AG09309 (cell line): ENCODE measurements around the gene C20orf141.
A peak's percentile ranks its signal among the peaks of the same experiment; 100 is the strongest.
"Not testable (repeated sequence)": the region's sequence is repeated elsewhere in the genome, so short reads cannot be mapped to it uniquely, and the experiment has no call there.

ENCODE experiments used
- DNase-seq: peaks from one replicate; pipeline ENCODE4 v3.0.0-alpha.2; 2010; ENCODE audit warnings: low read depth
- H3K4me3 ChIP-seq: 2 replicates; pipeline ENCODE4 v1.5.1; 2011; ENCODE audit warnings: mild to moderate bottlenecking, low read depth, low read length, moderate library complexity; ENCODE audit not compliant: control insufficient read depth
- TF ChIP-seq, protein P1 (sequence below): IDR thresholded peaks from 2 replicates; pipeline ENCODE4 v1.5.1; 2011; ENCODE audit warnings: mild to moderate bottlenecking, low read depth, low read length, inconsistent platforms; ENCODE audit not compliant: insufficient read depth, control insufficient read depth; ENCODE audit errors: missing control alignments

The C20orf141 gene, protein sequence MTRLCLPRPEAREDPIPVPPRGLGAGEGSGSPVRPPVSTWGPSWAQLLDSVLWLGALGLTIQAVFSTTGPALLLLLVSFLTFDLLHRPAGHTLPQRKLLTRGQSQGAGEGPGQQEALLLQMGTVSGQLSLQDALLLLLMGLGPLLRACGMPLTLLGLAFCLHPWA

DNA sequence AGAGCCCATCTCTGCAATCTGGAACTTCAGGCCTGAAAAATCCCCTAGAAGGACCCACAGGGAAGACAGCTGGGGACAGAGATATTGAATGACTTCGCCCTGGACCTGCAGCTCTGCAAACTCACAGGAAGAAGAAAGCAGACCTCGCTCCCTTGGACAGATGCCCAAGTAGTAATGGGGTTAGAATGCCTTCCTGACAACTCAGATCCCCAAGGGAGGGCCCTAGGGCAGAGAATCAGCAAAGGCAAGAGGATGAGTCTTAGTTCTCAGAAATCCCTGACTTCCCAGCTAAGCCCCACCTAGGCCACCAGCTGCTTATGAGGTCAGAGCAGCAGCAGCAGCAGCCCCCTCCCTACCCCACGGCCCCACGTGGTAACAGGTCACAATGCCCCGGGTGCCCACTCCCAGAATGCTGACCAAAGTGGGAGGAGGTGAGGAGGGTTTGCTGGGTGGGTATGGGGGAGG lies at the start of gene C20orf141:
Gene C20orf141, plus strand, starts transcription at position 401 of the 465 bp plus-strand sequence. CDS start 198 bp downstream, outside the sequence.
- TF ChIP-seq, protein P1, sequence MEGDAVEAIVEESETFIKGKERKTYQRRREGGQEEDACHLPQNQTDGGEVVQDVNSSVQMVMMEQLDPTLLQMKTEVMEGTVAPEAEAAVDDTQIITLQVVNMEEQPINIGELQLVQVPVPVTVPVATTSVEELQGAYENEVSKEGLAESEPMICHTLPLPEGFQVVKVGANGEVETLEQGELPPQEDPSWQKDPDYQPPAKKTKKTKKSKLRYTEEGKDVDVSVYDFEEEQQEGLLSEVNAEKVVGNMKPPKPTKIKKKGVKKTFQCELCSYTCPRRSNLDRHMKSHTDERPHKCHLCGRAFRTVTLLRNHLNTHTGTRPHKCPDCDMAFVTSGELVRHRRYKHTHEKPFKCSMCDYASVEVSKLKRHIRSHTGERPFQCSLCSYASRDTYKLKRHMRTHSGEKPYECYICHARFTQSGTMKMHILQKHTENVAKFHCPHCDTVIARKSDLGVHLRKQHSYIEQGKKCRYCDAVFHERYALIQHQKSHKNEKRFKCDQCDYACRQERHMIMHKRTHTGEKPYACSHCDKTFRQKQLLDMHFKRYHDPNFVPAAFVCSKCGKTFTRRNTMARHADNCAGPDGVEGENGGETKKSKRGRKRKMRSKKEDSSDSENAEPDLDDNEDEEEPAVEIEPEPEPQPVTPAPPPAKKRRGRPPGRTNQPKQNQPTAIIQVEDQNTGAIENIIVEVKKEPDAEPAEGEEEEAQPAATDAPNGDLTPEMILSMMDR, result no peak
- peak; percentile 97 for DNase-seq
- H3K4me3 ChIP-seq, result no peak within 1 kb of the TSS

- TF ChIP-seq, protein P1, result no peak
- no peak overlapping the region for H3K4me3 ChIP-seq
- peak; percentile 18 for DNase-seq
These were observed 46.8 kb upstream of the C20orf141 start for GRCh38 chr20:2767768-2768631.

DNA sequence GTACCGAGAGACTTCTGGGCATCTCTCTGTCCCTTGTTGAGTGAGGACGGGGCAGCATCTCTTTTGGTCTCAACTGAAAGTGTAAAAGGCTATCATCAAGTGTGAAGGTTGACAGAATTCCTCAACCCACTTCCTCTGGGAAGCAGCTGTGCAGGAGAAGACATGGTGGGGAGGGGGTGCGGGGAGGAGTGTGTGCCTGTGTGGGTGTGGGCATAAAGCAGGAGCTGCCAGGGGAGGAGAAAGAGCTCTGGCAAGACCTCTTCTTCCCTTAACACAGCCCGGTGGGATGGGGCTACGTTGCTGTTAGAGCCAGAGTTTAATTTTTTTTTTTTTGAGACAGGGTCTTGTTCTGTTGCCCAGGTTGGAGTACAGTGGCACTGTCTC lies 46.2 kb upstream of the C20orf141 start:
- H3K4me3 ChIP-seq, result no peak overlapping the region
- TF ChIP-seq, protein P1, result no peak
- DNase-seq, result no peak

- H3K4me3 ChIP-seq, DNase-seq: not testable (repeated sequence)
These were observed 44.7 kb upstream of the C20orf141 start for GRCh38 chr20:2770091-2770490.

DNA sequence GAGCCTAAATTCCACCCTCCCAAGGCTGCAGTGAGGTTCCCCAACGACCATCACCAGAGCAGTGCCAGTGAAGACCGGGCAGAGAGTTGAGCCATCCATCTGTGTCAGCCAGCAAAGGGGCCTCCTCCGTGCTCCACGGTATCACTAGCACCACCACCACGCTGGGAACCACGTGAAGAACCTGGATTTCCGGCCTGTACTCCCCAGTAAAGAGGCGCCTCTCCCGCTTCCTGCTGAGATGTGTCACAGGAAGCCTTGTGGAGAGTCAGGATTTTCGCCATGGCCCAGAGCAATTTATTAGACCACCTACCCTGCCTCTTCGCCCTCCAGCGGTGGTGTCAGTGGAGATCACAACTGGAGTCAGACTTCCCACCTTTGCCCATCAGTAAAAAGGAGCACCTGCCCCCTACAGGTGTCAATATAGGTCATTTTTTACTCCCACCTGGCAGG lies 43.1 kb upstream of the C20orf141 start:
- no peak for DNase-seq
- H3K4me3 ChIP-seq, result no peak overlapping the region
- TF ChIP-seq, protein P1, result no peak

GRCh38 chr20:2773812-2774211 lies 41.0 kb upstream of the C20orf141 start:
- TF ChIP-seq, protein P1, result no peak
- no peak for DNase-seq
- H3K4me3 ChIP-seq, result no peak overlapping the region

- TF ChIP-seq, protein P1, result no peak
- H3K4me3 ChIP-seq, result no peak overlapping the region
- no peak for DNase-seq
These were observed 39.6 kb upstream of the C20orf141 start for GRCh38 chr20:2775139-2775538.
